Epithelial cell of esophagus (primary cell): ENCODE results near the gene GGTA1.

Source experiments
- DNase-seq: peaks from one replicate; pipeline ENCODE4 v3.0.0; 2010; ENCODE audit warnings: low read depth
- H3K4me3 ChIP-seq: 2 replicates; pipeline ENCODE4 v1.5.1; 2011; ENCODE audit warnings: mild to moderate bottlenecking, low read length, control low read depth
- TF ChIP-seq, protein P1 (sequence below): IDR thresholded peaks from 2 replicates; pipeline ENCODE4 v1.5.1; 2011; ENCODE audit warnings: low read depth, mild to moderate bottlenecking, low read length, control low read depth, inconsistent platforms; ENCODE audit not compliant: insufficient read depth; ENCODE audit errors: missing control alignments

GGTA1 gene

DNA sequence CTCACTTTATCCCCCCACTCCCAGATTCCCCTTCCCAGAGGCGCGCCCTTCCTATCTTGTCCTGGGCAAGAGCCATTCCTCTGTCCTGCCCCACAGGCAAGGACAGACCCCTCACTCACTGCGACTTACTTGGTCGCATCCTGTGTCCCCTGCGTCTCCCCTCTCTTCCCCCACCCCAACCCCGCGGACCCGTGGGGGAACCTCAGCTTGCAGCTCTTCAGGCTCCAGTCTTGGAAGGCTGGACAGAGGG lies 542 bp downstream of the GGTA1 start:
- peak overlapping the region; percentile 38 for H3K4me3 ChIP-seq
- no peak for DNase-seq
- TF ChIP-seq, protein P1, sequence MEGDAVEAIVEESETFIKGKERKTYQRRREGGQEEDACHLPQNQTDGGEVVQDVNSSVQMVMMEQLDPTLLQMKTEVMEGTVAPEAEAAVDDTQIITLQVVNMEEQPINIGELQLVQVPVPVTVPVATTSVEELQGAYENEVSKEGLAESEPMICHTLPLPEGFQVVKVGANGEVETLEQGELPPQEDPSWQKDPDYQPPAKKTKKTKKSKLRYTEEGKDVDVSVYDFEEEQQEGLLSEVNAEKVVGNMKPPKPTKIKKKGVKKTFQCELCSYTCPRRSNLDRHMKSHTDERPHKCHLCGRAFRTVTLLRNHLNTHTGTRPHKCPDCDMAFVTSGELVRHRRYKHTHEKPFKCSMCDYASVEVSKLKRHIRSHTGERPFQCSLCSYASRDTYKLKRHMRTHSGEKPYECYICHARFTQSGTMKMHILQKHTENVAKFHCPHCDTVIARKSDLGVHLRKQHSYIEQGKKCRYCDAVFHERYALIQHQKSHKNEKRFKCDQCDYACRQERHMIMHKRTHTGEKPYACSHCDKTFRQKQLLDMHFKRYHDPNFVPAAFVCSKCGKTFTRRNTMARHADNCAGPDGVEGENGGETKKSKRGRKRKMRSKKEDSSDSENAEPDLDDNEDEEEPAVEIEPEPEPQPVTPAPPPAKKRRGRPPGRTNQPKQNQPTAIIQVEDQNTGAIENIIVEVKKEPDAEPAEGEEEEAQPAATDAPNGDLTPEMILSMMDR, result no peak

- H3K4me3 ChIP-seq, result peak overlapping the region; percentile 38
- TF ChIP-seq, protein P1, result no peak
- peak; percentile 44 for DNase-seq
Measured at GRCh38 chr9:121498487-121499176, 1.0 kb downstream of the GGTA1 start.

- peak overlapping the region; percentile 38 for H3K4me3 ChIP-seq
- DNase-seq, result peak; percentile 85
Measured at GRCh38 chr9:121498150-121498486, 1.5 kb downstream of the GGTA1 start.

DNA sequence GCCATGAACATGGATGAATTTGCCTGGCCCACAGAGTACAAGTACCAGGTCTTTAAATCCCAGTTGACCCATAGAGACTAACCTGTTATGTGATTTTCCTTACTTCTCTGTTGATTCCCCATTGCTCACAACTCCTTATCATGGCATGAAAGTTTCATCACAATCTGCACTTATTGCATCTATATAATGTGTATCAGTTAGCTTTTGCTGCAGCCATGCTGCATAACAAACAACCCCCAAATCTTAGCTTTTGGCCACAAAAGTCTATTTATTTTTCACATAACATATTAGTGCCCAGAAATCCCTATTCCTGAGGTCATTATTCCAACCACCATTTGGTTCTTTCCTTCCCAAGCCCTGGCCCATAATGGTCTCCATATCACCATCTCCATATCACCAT lies 3.7 kb downstream of the GGTA1 start:
- no peak for DNase-seq
- no peak overlapping the region for H3K4me3 ChIP-seq
- TF ChIP-seq, protein P1, result no peak

More at GRCh38 chr9:121498150-121498486, 1.5 kb downstream of the GGTA1 start:
- TF ChIP-seq, protein P1, result peak; percentile 77

DNA sequence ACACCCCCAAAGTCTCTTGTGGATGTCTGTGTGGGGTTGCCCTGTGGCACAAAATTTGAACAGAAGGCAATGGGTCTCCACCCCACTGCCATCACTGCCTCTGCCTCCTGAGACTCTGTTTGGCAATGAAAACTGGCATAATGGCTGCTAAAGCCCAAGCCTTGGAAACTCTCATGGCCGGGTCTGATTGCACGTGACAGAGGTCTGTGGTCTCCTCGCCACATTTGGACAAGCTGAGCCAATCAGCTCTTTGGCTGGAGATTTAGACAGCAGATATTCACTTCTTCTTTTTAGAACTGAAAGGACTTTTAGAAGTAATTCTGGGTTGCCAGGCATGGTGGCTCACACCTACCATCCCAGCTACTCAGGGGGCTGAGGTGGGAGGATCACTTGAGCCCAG lies 5.5 kb downstream of the GGTA1 start:
- no peak for DNase-seq
- TF ChIP-seq, protein P1, result no peak
- no peak overlapping the region for H3K4me3 ChIP-seq

GRCh38 chr9:121491111-121491510 lies 8.5 kb downstream of the GGTA1 start:
- no peak for DNase-seq
- no peak overlapping the region for H3K4me3 ChIP-seq
- TF ChIP-seq, protein P1, result no peak

- DNase-seq, result no peak
- TF ChIP-seq, protein P1, result no peak
- no peak overlapping the region for H3K4me3 ChIP-seq
Measured at GRCh38 chr9:121489344-121489743, 10.3 kb downstream of the GGTA1 start.
